Calu3 (cell line): ENCODE measurements around the gene GGPS1. TPM values are rescaled to one million over a fixed set of nuclear protein-coding genes. Genes with fewer than 3 reads are reported as not detected.
"Not testable (repeated sequence)": the region's sequence is repeated elsewhere in the genome, so short reads cannot be mapped to it uniquely, and the experiment has no call there.

Source experiments
- BruUV-seq: library from RNA; stranded (reverse); fragments of 400-500 nt; replicated peaks from 2 replicates; lab custom pipeline; 2021; lab: Mats Ljungman, UMichigan
- CTCF ChIA-PET: fragments of 300-600 bp; sonication (Branson Sonifier 250); formaldehyde crosslinking; loops from one replicate; lab custom pipeline; 2022; ENCODE audit warnings: antibody characterized with exemption; lab: Charles Lee
- DNase-seq: peaks from one replicate; pipeline ENCODE4 v3.0.0; 2022
- H3K27ac Mint-ChIP-seq: one replicate; pipeline ENCODE4 v1.8.0; 2022; ENCODE audit warnings: mixed read lengths; ENCODE audit not compliant: unreplicated experiment
- H3K27me3 Mint-ChIP-seq: one replicate; pipeline ENCODE4 v1.8.0; 2022; ENCODE audit warnings: mixed read lengths; ENCODE audit not compliant: unreplicated experiment
- H3K36me3 Mint-ChIP-seq: one replicate; pipeline ENCODE4 v1.8.0; 2022; ENCODE audit warnings: mild to moderate bottlenecking, moderate library complexity, mixed read lengths; ENCODE audit not compliant: insufficient read depth, unreplicated experiment
- H3K4me1 Mint-ChIP-seq: one replicate; pipeline ENCODE4 v1.8.0; 2022; ENCODE audit warnings: mild to moderate bottlenecking, low read depth, mixed read lengths; ENCODE audit not compliant: unreplicated experiment
- H3K4me3 Mint-ChIP-seq: one replicate; pipeline ENCODE4 v1.8.0; 2022; ENCODE audit warnings: mild to moderate bottlenecking, low read depth, moderate library complexity, mixed read lengths; ENCODE audit not compliant: unreplicated experiment
- H3K9me3 Mint-ChIP-seq: one replicate; pipeline ENCODE4 v1.8.0; 2022; ENCODE audit warnings: low read depth, mixed read lengths; ENCODE audit not compliant: unreplicated experiment
- CTCF ChIP-seq: fragments of 200-600 bp; IDR thresholded peaks from one replicate; pipeline ENCODE4 v1.8.0; 2022; ENCODE audit warnings: antibody characterized with exemption; ENCODE audit not compliant: unreplicated experiment
- intact Hi-C: fragments of 100-400 bp; cut with micrococcal nuclease; formaldehyde crosslinking; loops from one replicate; pipeline ENCODE4 v1.10.0; 2022; ENCODE audit not compliant: unreplicated experiment
- total RNA-seq: library from RNA; stranded (reverse); gene quantifications from 2 replicates; pipeline ENCODE4 v1.2.3, GENCODE V29; 2022

GGPS1 gene
- total RNA-seq, 1 experiment from 2014 or later = 40.5 TPM

DNA sequence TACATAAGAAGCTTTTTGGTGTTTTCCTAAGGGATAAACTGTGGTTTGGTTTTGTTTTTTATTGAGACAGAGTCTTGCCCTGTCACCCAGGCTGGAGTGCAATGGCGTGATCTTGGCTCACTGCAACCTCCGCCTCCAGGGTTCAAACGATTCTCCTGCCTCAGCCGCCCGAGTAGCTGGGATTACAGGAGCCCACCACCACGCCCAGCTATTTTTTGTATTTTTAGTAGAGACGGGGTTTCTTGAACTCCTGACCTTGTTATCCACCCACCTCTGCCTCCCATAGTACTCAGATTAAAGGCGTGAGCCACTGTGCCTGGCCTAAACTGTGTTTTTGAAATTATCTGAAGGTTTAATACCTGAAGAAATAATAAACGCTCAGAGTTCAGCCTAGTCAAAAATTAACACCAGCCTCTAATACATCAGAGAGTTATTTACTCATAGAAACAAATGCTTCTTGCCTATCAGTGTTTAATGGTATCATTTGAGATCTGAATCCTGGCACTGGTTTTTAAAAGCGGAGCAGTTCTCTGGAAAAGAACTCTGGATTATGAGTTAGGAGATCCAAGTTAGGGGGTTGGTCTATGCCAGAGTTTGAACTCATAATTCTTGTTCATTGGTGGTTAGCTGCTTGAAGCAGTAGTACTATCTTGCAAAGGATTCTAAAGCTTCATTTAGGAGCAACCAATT is 29.1 kb upstream of the GGPS1 start:
- Mint-ChIP-seq H3K27me3 (no peaks in the 10 kb centered on the region), H3K36me3 (peaks cover 7% of the 10 kb centered on the region), H3K4me1 (peaks cover 35% of the 10 kb centered on the region), H3K9me3 (peaks cover 5% of the 10 kb centered on the region), H3K4me3 (peak overlapping the region; percentile 39), H3K27ac (peak overlapping the region; percentile 28)
- intact Hi-C loops = loop anchor here (5.0 kb wide), 1 partner anchor 37 kb away; no protein-coding TSS in a partner anchor
- TF ChIP-seq CTCF = no peak
- CTCF ChIA-PET = interaction anchor here (0.5 to 0.6 kb wide), 2 partner anchors 34 to 71 kb away, joined by 3 read pairs; no protein-coding TSS in a partner anchor
- DNase-seq = no peak
- no TSS peak for BruUV-seq

- Mint-ChIP-seq H3K4me3 (no peak overlapping the region), H3K27ac (no peak overlapping the region), H3K9me3 (peaks cover 2% of the 10 kb centered on the region), H3K36me3 (peaks cover 12% of the 10 kb centered on the region), H3K27me3 (no peaks in the 10 kb centered on the region), H3K4me1 (peaks cover 37% of the 10 kb centered on the region)
- TF ChIP-seq CTCF = no peak
- CTCF ChIA-PET = no interaction called here
- intact Hi-C loops = no loop called here
- DNase-seq = no peak
- BruUV-seq = no TSS peak
Observed at GRCh38 chr1:235302143-235302542, 26.2 kb upstream of the GGPS1 start.

- CTCF ChIA-PET = no interaction called here
- TF ChIP-seq CTCF = no peak
- no peaks in the 10 kb centered on the region for H3K9me3 Mint-ChIP-seq
- DNase-seq = no peak
- peaks cover 15% of the 10 kb centered on the region for H3K36me3 Mint-ChIP-seq
- intact Hi-C loops = no loop called here
- no peaks in the 10 kb centered on the region for H3K27me3 Mint-ChIP-seq
- no TSS peak for BruUV-seq
- H3K4me1 Mint-ChIP-seq = peaks cover 20% of the 10 kb centered on the region
- H3K4me3 Mint-ChIP-seq = no peak overlapping the region
- no peak overlapping the region for H3K27ac Mint-ChIP-seq
Observed at GRCh38 chr1:235304549-235305451, 23.6 kb upstream of the GGPS1 start.

GRCh38 chr1:235307158-235308124 is 20.9 kb upstream of the GGPS1 start:
- TF ChIP-seq CTCF = no peak
- Mint-ChIP-seq H3K4me1 (peaks cover 17% of the 10 kb centered on the region), H3K36me3 (peaks cover 15% of the 10 kb centered on the region), H3K27ac (peak overlapping the region; percentile 7), H3K9me3 (no peaks in the 10 kb centered on the region), H3K27me3 (no peaks in the 10 kb centered on the region), H3K4me3 (no peak overlapping the region)
- intact Hi-C loops = no loop called here
- no TSS peak for BruUV-seq
- no peak for DNase-seq
- CTCF ChIA-PET = interaction anchor here (0.7 to 1.1 kb wide), 2 partner anchors 12 to 45 kb away, joined by 3 to 6 read pairs; no protein-coding TSS in a partner anchor

GRCh38 chr1:235309206-235309605 is 19.2 kb upstream of the GGPS1 start:
- H3K4me3 Mint-ChIP-seq, H3K27me3 Mint-ChIP-seq, H3K9me3 Mint-ChIP-seq, BruUV-seq, DNase-seq, H3K27ac Mint-ChIP-seq, H3K36me3 Mint-ChIP-seq, intact Hi-C loops, CTCF ChIA-PET: not testable (repeated sequence)
- peaks cover 17% of the 10 kb centered on the region for H3K4me1 Mint-ChIP-seq
